Spleen (tissue), 7 donors: ENCODE results near the gene FKBP9.

ENCODE experiments used
- POLR2A ChIP-seq, 3 donors: fragments of 450-650 bp; IDR thresholded peaks; one replicate each; pipeline ENCODE4 v1.5.1; 2017; ENCODE audit warnings: antibody characterized with exemption in 3 of 3, mild to moderate bottlenecking in 1 of 3
- TF ChIP-seq, protein P1 (sequence below), 11 experiments: fragments of 200-600 bp in 7 of 11; fragments of 450-650 bp in 4 of 11; sonication (generic) in 4 of 11; IDR thresholded peaks in 8 of 11; conservative IDR thresholded peaks in 3 of 11; 1 replicate in 7 of 11; 2 replicates in 4 of 11; pipeline versions ENCODE4 v1.4.0 to v1.8.0; 2016 to 2021; ENCODE audit warnings: antibody characterized with exemption in 11 of 11, inconsistent platforms in 4 of 11, mild to moderate bottlenecking in 1 of 11
- donor health status: DM: no; HTN: no; CAD: no; lungs with moderate emphysema.
- donor health status: DM: no; HTN: no; CAD: no.
- donor health status: DM: no; HTN: no; CAD: no.

DNA sequence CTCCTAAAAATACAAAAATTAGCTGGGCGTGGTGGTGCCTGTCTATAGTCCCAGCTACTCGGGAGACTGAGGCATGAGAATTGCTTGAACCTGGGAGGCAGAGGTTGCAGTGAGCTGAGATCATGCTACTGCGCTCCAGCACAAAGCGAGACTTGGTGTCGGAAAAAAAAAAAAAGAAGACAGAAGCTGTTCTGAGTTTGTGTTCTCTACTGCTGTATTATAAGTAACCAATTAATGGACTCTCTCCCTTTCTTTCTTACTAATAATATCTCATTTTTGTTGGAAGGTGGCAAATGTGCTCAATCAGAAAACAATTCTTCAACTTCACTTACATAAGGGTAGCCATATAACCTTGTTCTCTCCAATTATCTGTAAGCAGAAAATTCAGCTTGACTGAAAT is 97.9 kb downstream of the FKBP9 start:
- TF ChIP-seq POLR2A (IDR thresholded peaks at IDR 0.05): no peak
- TF ChIP-seq, protein P1, sequence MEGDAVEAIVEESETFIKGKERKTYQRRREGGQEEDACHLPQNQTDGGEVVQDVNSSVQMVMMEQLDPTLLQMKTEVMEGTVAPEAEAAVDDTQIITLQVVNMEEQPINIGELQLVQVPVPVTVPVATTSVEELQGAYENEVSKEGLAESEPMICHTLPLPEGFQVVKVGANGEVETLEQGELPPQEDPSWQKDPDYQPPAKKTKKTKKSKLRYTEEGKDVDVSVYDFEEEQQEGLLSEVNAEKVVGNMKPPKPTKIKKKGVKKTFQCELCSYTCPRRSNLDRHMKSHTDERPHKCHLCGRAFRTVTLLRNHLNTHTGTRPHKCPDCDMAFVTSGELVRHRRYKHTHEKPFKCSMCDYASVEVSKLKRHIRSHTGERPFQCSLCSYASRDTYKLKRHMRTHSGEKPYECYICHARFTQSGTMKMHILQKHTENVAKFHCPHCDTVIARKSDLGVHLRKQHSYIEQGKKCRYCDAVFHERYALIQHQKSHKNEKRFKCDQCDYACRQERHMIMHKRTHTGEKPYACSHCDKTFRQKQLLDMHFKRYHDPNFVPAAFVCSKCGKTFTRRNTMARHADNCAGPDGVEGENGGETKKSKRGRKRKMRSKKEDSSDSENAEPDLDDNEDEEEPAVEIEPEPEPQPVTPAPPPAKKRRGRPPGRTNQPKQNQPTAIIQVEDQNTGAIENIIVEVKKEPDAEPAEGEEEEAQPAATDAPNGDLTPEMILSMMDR (IDR thresholded peaks at IDR 0.05 in 8 of 11, conservative IDR thresholded peaks at IDR 0.05 in 3 of 11): no peak
